ENCODE measurements around the gene NOL6.

NOL6 gene

GRCh38 chr9:33471361-33471760 is 2.4 kb downstream of the NOL6 start:
- Histone ChIP-seq H3K27ac (ENCODE audit: low read depth, low read length) (no peak overlapping the region), H3K27me3 (ENCODE audit: low read length) (no peaks in the 10 kb centered on the region), H3K79me2 (ENCODE audit: insufficient read depth, low read length) (peaks cover 28% of the 10 kb centered on the region), H3K4me2 (ENCODE audit: low read depth, low read length, poor library complexity, severe bottlenecking) (no peak overlapping the region), H3K4me3 (ENCODE audit: insufficient read depth, low read length, poor library complexity, severe bottlenecking) (no peak overlapping the region), H4K20me1 (ENCODE audit: low read depth, low read length) (no peaks in the 10 kb centered on the region), H2AFZ (ENCODE audit: low read depth, low read length, severe bottlenecking) (no peak overlapping the region), H3K9me2 (replicated peaks; ENCODE audit: insufficient read depth, low read length) (no peaks in the 10 kb centered on the region), H3K9me3 (ENCODE audit: insufficient read depth, low read length) (no peaks in the 10 kb centered on the region), H3F3A (ENCODE audit: insufficient read depth) (no peaks in the 10 kb centered on the region), H3K36me3 (ENCODE audit: low read length) (peaks cover 9% of the 10 kb centered on the region; the same call in 1 of the 2 replicates), H3K9ac (ENCODE audit: low read length) (no peak overlapping the region)
- TF ChIP-seq EZH2phosphoT487 (conservative IDR thresholded peaks at IDR 0.05; ENCODE audit: low read length) (no peak), CTCF (IDR thresholded peaks at IDR 0.05; ENCODE audit: insufficient read depth, low read length, poor library complexity, severe bottlenecking) (no peak)

GRCh38 chr9:33469891-33470290 is 3.8 kb downstream of the NOL6 start:
- no peaks in the 10 kb centered on the region for H3K9me2 ChIP-seq (replicated peaks; ENCODE audit: insufficient read depth, low read length)
- H4K20me1 ChIP-seq (ENCODE audit: low read depth, low read length), result no peaks in the 10 kb centered on the region
- peaks cover 9% of the 10 kb centered on the region; the same call in 1 of the 2 replicates for H3K36me3 ChIP-seq (ENCODE audit: low read length)
- no peak overlapping the region for H3K9ac ChIP-seq (ENCODE audit: low read length)
- no peak for TF ChIP-seq CTCF (IDR thresholded peaks at IDR 0.05; ENCODE audit: insufficient read depth, low read length, poor library complexity, severe bottlenecking)
- no peak for TF ChIP-seq EZH2phosphoT487 (conservative IDR thresholded peaks at IDR 0.05; ENCODE audit: low read length)
- H2AFZ ChIP-seq (ENCODE audit: low read depth, low read length, severe bottlenecking), result no peak overlapping the region
- no peaks in the 10 kb centered on the region for H3F3A ChIP-seq (ENCODE audit: insufficient read depth)
- H3K27ac ChIP-seq (ENCODE audit: low read depth, low read length), result no peak overlapping the region
- H3K79me2 ChIP-seq (ENCODE audit: insufficient read depth, low read length), result peaks cover 28% of the 10 kb centered on the region
- H3K27me3 ChIP-seq (ENCODE audit: low read length), result no peaks in the 10 kb centered on the region
- no peak overlapping the region for H3K4me2 ChIP-seq (ENCODE audit: low read depth, low read length, poor library complexity, severe bottlenecking)
- no peak overlapping the region for H3K4me3 ChIP-seq (ENCODE audit: insufficient read depth, low read length, poor library complexity, severe bottlenecking)
- H3K9me3 ChIP-seq (ENCODE audit: insufficient read depth, low read length), result no peaks in the 10 kb centered on the region

- peaks cover 9% of the 10 kb centered on the region; the same call in 1 of the 2 replicates for H3K36me3 ChIP-seq (ENCODE audit: low read length)
These were observed 4.7 kb downstream of the NOL6 start for GRCh38 chr9:33468797-33469621.

More at GRCh38 chr9:33468797-33469621, 4.7 kb downstream of the NOL6 start:
- no peaks in the 10 kb centered on the region for H3K27me3 ChIP-seq (ENCODE audit: low read length)
- no peak overlapping the region for H2AFZ ChIP-seq (ENCODE audit: low read depth, low read length, severe bottlenecking)
- H3K4me2 ChIP-seq (ENCODE audit: low read depth, low read length, poor library complexity, severe bottlenecking), result no peak overlapping the region
- no peak overlapping the region for H3K9ac ChIP-seq (ENCODE audit: low read length)
- no peak for TF ChIP-seq CTCF (IDR thresholded peaks at IDR 0.05; ENCODE audit: insufficient read depth, low read length, poor library complexity, severe bottlenecking)
- no peak for TF ChIP-seq EZH2phosphoT487 (conservative IDR thresholded peaks at IDR 0.05; ENCODE audit: low read length)
- H3K27ac ChIP-seq (ENCODE audit: low read depth, low read length), result no peak overlapping the region
- no peaks in the 10 kb centered on the region for H3F3A ChIP-seq (ENCODE audit: insufficient read depth)
- H3K4me3 ChIP-seq (ENCODE audit: insufficient read depth, low read length, poor library complexity, severe bottlenecking), result no peak overlapping the region
- no peaks in the 10 kb centered on the region for H3K9me2 ChIP-seq (replicated peaks; ENCODE audit: insufficient read depth, low read length)
- H4K20me1 ChIP-seq (ENCODE audit: low read depth, low read length), result no peaks in the 10 kb centered on the region
- no peaks in the 10 kb centered on the region for H3K9me3 ChIP-seq (ENCODE audit: insufficient read depth, low read length)
- H3K79me2 ChIP-seq (ENCODE audit: insufficient read depth, low read length), result peaks cover 25% of the 10 kb centered on the region

Data from SU-DHL-6 (cell line).